SK-N-SH (cell line): Measurements from ENCODE around the gene BCAR3. TPM values are rescaled to one million over a fixed set of nuclear protein-coding genes. Genes with fewer than 3 reads are reported as not detected.
A peak's percentile ranks its signal among the peaks of the same experiment; 100 is the strongest.

Experiments used
- ELF1 ChIP-seq: IDR thresholded peaks from 2 replicates; pipeline ENCODE4 v1.4.0; 2012
- EP300 ChIP-seq, 2 experiments: IDR thresholded peaks; 2 replicates each; pipeline versions ENCODE4 v1.4.0 to v1.6.1; 2012; ENCODE audit warnings: borderline replicate concordance in 1 of 2, low read depth in 1 of 2, low read length in 1 of 2
- FOXM1 ChIP-seq: IDR thresholded peaks from 2 replicates; pipeline ENCODE4 v1.4.0; 2012; ENCODE audit warnings: low read depth, mild to moderate bottlenecking
- RCOR1 ChIP-seq: fragments of 150-350 bp; IDR thresholded peaks from 2 replicates; pipeline ENCODE4 v1.6.1; 2017; ENCODE audit warnings: antibody characterized with exemption, low read length
- RFX5 ChIP-seq: IDR thresholded peaks from 2 replicates; pipeline ENCODE4 v1.6.1; 2012; ENCODE audit warnings: mild to moderate bottlenecking, improper control_type of control experiment, low read length
- SIN3A ChIP-seq: IDR thresholded peaks from 2 replicates; pipeline ENCODE4 v1.6.1; 2012; ENCODE audit warnings: low read depth, mild to moderate bottlenecking, low read length, moderate library complexity, borderline replicate concordance
- TCF12 ChIP-seq: IDR thresholded peaks from 2 replicates; pipeline ENCODE4 v1.4.0; 2012
- TEAD4 ChIP-seq: IDR thresholded peaks from 2 replicates; pipeline ENCODE4 v1.4.0; 2012; ENCODE audit warnings: mild to moderate bottlenecking, borderline replicate concordance; ENCODE audit not compliant: insufficient read depth
- USF1 ChIP-seq: IDR thresholded peaks from 2 replicates; pipeline ENCODE4 v1.4.0; 2012; ENCODE audit warnings: low read depth, borderline replicate concordance
- USF2 ChIP-seq: fragments of 150-350 bp; IDR thresholded peaks from 2 replicates; pipeline ENCODE4 v1.6.1; 2017; ENCODE audit warnings: antibody characterized with exemption, low read length, low read depth, borderline replicate concordance
- polyA plus RNA-seq, 3 experiments: library from polyadenylated mRNA; depleted of rRNA; stranded (reverse); fragments of >200 nt; gene quantifications; 2 replicates each; pipeline ENCODE4 v1.2.3, GENCODE V29; 2012
- TF ChIP-seq, protein P1 (sequence below): fragments of 150-350 bp; IDR thresholded peaks from 2 replicates; pipeline ENCODE4 v1.6.1; 2016; ENCODE audit warnings: mild to moderate bottlenecking, low read depth, low read length
- TF ChIP-seq, protein P2 (sequence below): fragments of 200-600 bp; sonication (generic); IDR thresholded peaks from 2 replicates; pipeline ENCODE4 v1.6.1; 2017; ENCODE audit warnings: antibody characterized with exemption, mild to moderate bottlenecking, moderate library complexity
- TF ChIP-seq, protein P3 (sequence below): IDR thresholded peaks from 2 replicates; pipeline ENCODE4 v1.4.0; 2012; ENCODE audit warnings: low read depth, borderline replicate concordance

The BCAR3 gene
- polyA plus RNA-seq, 1 of the 3 experiments (the other 2 are of a cell fraction): 58.4 TPM

GRCh38 chr1:93692983-93693591 is 11.4 kb upstream of the BCAR3 start (continued):
- TF ChIP-seq USF1 (no peak), USF2 (no peak), SIN3A (peak; percentile 3; the same call in 1 of the 2 replicates), RCOR1 (no peak), EP300 (IDR thresholded peaks at IDR 0.05; ENCODE audit: borderline replicate concordance in 1 of 2, low read depth in 1 of 2, low read length in 1 of 2) (peak in 1 of 2 experiments; percentile 91; a peak in 2 of 4 replicates), FOXM1 (0 out of 2 replicates have a peak, but pooled peaks have one; percentile 54), ELF1 (no peak), TCF12 (peak; percentile 92), TEAD4 (peak; percentile 52; the same call in 1 of the 2 replicates), RFX5 (no peak)
- TF ChIP-seq, protein P1, sequence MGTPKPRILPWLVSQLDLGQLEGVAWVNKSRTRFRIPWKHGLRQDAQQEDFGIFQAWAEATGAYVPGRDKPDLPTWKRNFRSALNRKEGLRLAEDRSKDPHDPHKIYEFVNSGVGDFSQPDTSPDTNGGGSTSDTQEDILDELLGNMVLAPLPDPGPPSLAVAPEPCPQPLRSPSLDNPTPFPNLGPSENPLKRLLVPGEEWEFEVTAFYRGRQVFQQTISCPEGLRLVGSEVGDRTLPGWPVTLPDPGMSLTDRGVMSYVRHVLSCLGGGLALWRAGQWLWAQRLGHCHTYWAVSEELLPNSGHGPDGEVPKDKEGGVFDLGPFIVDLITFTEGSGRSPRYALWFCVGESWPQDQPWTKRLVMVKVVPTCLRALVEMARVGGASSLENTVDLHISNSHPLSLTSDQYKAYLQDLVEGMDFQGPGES: no peak
- TF ChIP-seq, protein P2, sequence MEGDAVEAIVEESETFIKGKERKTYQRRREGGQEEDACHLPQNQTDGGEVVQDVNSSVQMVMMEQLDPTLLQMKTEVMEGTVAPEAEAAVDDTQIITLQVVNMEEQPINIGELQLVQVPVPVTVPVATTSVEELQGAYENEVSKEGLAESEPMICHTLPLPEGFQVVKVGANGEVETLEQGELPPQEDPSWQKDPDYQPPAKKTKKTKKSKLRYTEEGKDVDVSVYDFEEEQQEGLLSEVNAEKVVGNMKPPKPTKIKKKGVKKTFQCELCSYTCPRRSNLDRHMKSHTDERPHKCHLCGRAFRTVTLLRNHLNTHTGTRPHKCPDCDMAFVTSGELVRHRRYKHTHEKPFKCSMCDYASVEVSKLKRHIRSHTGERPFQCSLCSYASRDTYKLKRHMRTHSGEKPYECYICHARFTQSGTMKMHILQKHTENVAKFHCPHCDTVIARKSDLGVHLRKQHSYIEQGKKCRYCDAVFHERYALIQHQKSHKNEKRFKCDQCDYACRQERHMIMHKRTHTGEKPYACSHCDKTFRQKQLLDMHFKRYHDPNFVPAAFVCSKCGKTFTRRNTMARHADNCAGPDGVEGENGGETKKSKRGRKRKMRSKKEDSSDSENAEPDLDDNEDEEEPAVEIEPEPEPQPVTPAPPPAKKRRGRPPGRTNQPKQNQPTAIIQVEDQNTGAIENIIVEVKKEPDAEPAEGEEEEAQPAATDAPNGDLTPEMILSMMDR: no peak
- TF ChIP-seq, protein P3, sequence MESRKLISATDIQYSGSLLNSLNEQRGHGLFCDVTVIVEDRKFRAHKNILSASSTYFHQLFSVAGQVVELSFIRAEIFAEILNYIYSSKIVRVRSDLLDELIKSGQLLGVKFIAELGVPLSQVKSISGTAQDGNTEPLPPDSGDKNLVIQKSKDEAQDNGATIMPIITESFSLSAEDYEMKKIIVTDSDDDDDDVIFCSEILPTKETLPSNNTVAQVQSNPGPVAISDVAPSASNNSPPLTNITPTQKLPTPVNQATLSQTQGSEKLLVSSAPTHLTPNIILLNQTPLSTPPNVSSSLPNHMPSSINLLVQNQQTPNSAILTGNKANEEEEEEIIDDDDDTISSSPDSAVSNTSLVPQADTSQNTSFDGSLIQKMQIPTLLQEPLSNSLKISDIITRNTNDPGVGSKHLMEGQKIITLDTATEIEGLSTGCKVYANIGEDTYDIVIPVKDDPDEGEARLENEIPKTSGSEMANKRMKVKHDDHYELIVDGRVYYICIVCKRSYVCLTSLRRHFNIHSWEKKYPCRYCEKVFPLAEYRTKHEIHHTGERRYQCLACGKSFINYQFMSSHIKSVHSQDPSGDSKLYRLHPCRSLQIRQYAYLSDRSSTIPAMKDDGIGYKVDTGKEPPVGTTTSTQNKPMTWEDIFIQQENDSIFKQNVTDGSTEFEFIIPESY: 0 out of 2 replicates have a peak, but pooled peaks have one; percentile 14
